ENCODE results near the gene NME7.
"Not testable (repeated sequence)": the region's sequence is repeated elsewhere in the genome, so short reads cannot be mapped to it uniquely, and the experiment has no call there.

The NME7 gene

GRCh38 chr1:169235568-169235967 is 132.0 kb downstream of the NME7 start:
- DNase-seq (ENCODE audit: low spot score): no peak

GRCh38 chr1:169234780-169235179 is 132.8 kb downstream of the NME7 start:
- DNase-seq (ENCODE audit: low spot score): no peak

- no peak for DNase-seq (ENCODE audit: low spot score)
Observed at GRCh38 chr1:169217636-169218035, 150.0 kb downstream of the NME7 start.

- no peak for DNase-seq (ENCODE audit: low spot score)
Observed at GRCh38 chr1:169214598-169214997, 153.0 kb downstream of the NME7 start.

GRCh38 chr1:169212088-169212487 is 155.5 kb downstream of the NME7 start:
- no peak for DNase-seq (ENCODE audit: low spot score)

- no peak for DNase-seq (ENCODE audit: low spot score)
Observed at GRCh38 chr1:169207797-169208520, 159.6 kb downstream of the NME7 start.

- DNase-seq (ENCODE audit: low spot score): no peak
Observed at GRCh38 chr1:169204157-169204556, 163.4 kb downstream of the NME7 start.

GRCh38 chr1:169202791-169203665 is 164.6 kb downstream of the NME7 start:
- no peak for DNase-seq (ENCODE audit: low spot score)

- no peak for DNase-seq (ENCODE audit: low spot score)
Observed at GRCh38 chr1:169201084-169201619, 166.4 kb downstream of the NME7 start.

- no peak for DNase-seq (ENCODE audit: low spot score)
Observed at GRCh38 chr1:169200319-169200718, 167.3 kb downstream of the NME7 start.

- no peak for DNase-seq (ENCODE audit: low spot score)
Observed at GRCh38 chr1:169196581-169196980, 171.0 kb downstream of the NME7 start.

GRCh38 chr1:169196161-169196560 is 171.4 kb downstream of the NME7 start:
- DNase-seq (ENCODE audit: low spot score): no peak

GRCh38 chr1:169193191-169193850 is 174.3 kb downstream of the NME7 start:
- DNase-seq (ENCODE audit: low spot score): no peak

GRCh38 chr1:169186106-169186505 is 181.5 kb downstream of the NME7 start:
- no peak for DNase-seq (ENCODE audit: low spot score)

GRCh38 chr1:169184812-169185211 is 182.8 kb downstream of the NME7 start:
- no peak for DNase-seq (ENCODE audit: low spot score)

- no peak for DNase-seq (ENCODE audit: low spot score)
Observed at GRCh38 chr1:169180174-169180573, 187.4 kb downstream of the NME7 start.

- DNase-seq (ENCODE audit: low spot score): not testable (repeated sequence)
Observed at GRCh38 chr1:169179431-169179830, 188.2 kb downstream of the NME7 start.

- no peak for DNase-seq (ENCODE audit: low spot score)
Observed at GRCh38 chr1:169175461-169175860, 192.1 kb downstream of the NME7 start.

- no peak for DNase-seq (ENCODE audit: low spot score)
Observed at GRCh38 chr1:169163059-169163458, 204.5 kb downstream of the NME7 start.

GRCh38 chr1:169161496-169162194 is 206.0 kb downstream of the NME7 start:
- no peak for DNase-seq (ENCODE audit: low spot score)

GRCh38 chr1:169160845-169161495 is 206.6 kb downstream of the NME7 start:
- no peak for DNase-seq (ENCODE audit: low spot score)
